Kidney (tissue), 14 donors: Measurements from ENCODE around the gene ESAM. TPM values are rescaled to one million over a fixed set of nuclear protein-coding genes. Genes with fewer than 3 reads are reported as not detected.
A peak's percentile ranks its signal among the peaks of the same experiment; 100 is the strongest.

ENCODE experiments used
- DNase-seq, 5 donors: peaks; one replicate each; pipeline ENCODE4 v3.0.0-alpha.2; 2013 to 2020
- FAIRE-seq: peaks from 2 replicates; lab custom pipeline; 2012; peaks lifted over from hg19 to GRCh38; lab: Jason Lieb, UNC
- H3K27ac ChIP-seq, 2 donors: one replicate each; pipeline ENCODE4 v1.7.0; 2013; ENCODE audit warnings: low read depth in 2 of 2, low read length in 2 of 2, inconsistent platforms in 1 of 2
- H3K27me3 ChIP-seq: one replicate; pipeline ENCODE4 v1.7.1; 2013; ENCODE audit warnings: low read length, inconsistent platforms; ENCODE audit not compliant: control insufficient read depth, insufficient read depth
- H3K36me3 ChIP-seq, 3 donors: one replicate each; pipeline versions ENCODE4 v1.7.0 to v1.7.1; 2013; ENCODE audit warnings: low read length in 3 of 3, control low read depth in 1 of 3, inconsistent platforms in 1 of 3; ENCODE audit not compliant: insufficient read depth in 3 of 3, control insufficient read depth in 2 of 3
- H3K4me1 ChIP-seq, 3 donors: one replicate each; pipeline versions ENCODE4 v1.7.0 to v1.7.1; 2013; ENCODE audit warnings: low read length in 3 of 3, inconsistent platforms in 1 of 3, low read depth in 1 of 3; ENCODE audit not compliant: control insufficient read depth in 2 of 3, insufficient read depth in 2 of 3
- H3K4me3 ChIP-seq, 3 donors: one replicate each; pipeline versions ENCODE4 v1.7.0 to v1.8.1; 2013; ENCODE audit warnings: low read length in 3 of 3, control low read depth in 1 of 3, inconsistent platforms in 1 of 3
- H3K9ac ChIP-seq, 3 donors: one replicate each; pipeline versions ENCODE4 v1.7.0 to v1.7.1; 2013; ENCODE audit warnings: low read length in 3 of 3, control low read depth in 1 of 3, inconsistent platforms in 1 of 3
- H3K9me3 ChIP-seq, 3 donors: one replicate each; pipeline versions ENCODE4 v1.7.0 to v1.7.1; 2013; ENCODE audit warnings: low read length in 3 of 3, control low read depth in 1 of 3, inconsistent platforms in 1 of 3; ENCODE audit not compliant: control insufficient read depth in 2 of 3, insufficient read depth in 1 of 3
- CTCF ChIP-seq: IDR thresholded peaks from 3 replicates; pipeline ENCODE4 v1.5.1; 2012; ENCODE audit warnings: mild to moderate bottlenecking, moderate library complexity, borderline replicate concordance; ENCODE audit not compliant: insufficient read depth; ENCODE audit errors: extremely low read depth
- intact Hi-C: fragments of 100-400 bp; cut with DNase I; formaldehyde crosslinking; loops from one replicate; pipeline ENCODE4 v1.11.1; 2022
- polyA plus RNA-seq: library from polyadenylated mRNA; stranded (reverse); fragments of 350-450 nt; fragmentation: Illumina TruSeq; extraction: RNeasy Lipid Tissue Mini Kit (QIAGEN cat#74804); gene quantifications from one replicate; pipeline ENCODE4 v1.2.3, GENCODE V29; 2014; ENCODE audit warnings: low read depth, low replicate concordance; ENCODE audit not compliant: insufficient read depth
- total RNA-seq: library from RNA; stranded (reverse); fragmentation: NEBNext Ultra II Directional; extraction: Animal tissue kit (Norgen Biotek cat#: 25700); gene quantifications from one replicate; pipeline ENCODE4 v1.2.1, GENCODE V29; 2021
- donor health status: control.
- donor health status: control.
- donor health status: control.
- donor health status: control.
- donor health status: control.
- donor health status: DM: yes; HTN: yes; CAD: no.
- donor health status: Normal renal cell carcinoma (clear cell type).

ESAM gene
- total and polyA plus RNA-seq, 2 donors from 2014 or later = 63.0 to 85.8 TPM

DNA sequence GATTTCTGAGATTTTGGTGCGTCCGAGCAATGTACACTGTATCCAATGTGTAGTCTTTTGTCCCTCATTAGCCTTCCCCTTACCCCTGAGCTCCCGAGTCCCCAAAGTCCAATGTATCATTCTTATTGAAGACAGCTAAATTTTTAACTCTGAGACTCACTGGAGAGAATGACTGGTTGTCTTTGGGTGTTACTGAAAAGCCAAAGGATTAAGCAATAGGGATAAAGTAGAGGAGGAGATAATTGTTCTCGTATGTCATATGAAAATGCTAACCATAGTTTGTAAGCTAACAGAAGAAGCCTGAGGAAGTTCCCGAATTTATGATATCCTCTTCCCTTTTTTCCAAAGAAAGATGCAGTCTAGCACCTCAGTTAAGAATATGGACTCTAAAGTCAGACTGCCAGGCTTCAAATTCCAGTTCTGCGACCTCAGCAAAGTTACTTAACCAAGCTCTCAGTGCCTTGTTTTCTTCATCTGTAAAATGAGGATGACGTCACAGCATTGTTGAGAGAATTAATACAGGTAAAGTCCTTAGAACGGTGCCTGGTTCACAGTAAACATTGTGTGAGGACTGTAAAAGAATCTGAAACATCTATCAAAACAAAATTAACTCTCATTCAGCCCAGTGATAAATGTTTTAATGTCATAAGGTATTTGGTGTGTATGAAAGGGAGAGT, 39.7 kb upstream of the ESAM start:
- H3K4me1 ChIP-seq = peaks cover 0 to 12% (median 6%) of the 10 kb centered on the region in 3 donors
- FAIRE-seq (no peak), DNase-seq (no peak)
- no peak for TF ChIP-seq CTCF
- H3K27me3 ChIP-seq = no peaks in the 10 kb centered on the region
- H3K27ac ChIP-seq = no peak overlapping the region
- H3K9me3 ChIP-seq = no peaks in the 10 kb centered on the region
- H3K4me3 ChIP-seq = no peak overlapping the region
- no peak overlapping the region for H3K9ac ChIP-seq
- intact Hi-C loops = no loop called here
- H3K36me3 ChIP-seq = no peaks in the 10 kb centered on the region

DNA sequence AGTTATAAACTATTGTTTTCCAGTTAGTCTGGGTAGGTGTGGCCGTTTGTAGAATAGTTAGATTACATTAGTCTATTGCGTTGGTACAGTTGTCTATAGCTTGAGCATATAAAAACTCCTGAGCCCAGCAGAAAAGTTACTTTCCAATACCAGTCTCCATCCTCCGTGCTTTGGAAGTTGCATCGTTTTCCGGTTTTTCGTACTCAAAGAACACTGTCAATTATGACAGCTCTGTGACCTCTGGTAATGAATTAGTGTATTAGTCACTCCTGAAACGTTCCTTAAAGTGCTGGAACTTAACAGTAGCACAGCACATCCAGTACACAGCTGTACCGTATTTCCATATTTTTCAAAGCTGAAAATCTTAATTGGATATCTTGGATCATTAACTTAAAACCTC, 38.9 kb upstream of the ESAM start:
- Histone ChIP-seq H3K27ac (peak overlapping the region; percentile 97 to 98), H3K27me3 (no peaks in the 10 kb centered on the region), H3K36me3 (no peaks in the 10 kb centered on the region), H3K4me1 (peaks cover 0 to 12% (median 6%) of the 10 kb centered on the region in 3 donors), H3K4me3 (peak overlapping the region; percentile 68 to 84 (median 79)), H3K9me3 (no peaks in the 10 kb centered on the region), H3K9ac (peak overlapping the region in 2 of 3 donors; percentile 60 to 89)
- TF ChIP-seq CTCF = no peak
- intact Hi-C loops = no loop called here
- FAIRE-seq (no peak), DNase-seq (peak in 1 of 5 donors; percentile 45)

DNA sequence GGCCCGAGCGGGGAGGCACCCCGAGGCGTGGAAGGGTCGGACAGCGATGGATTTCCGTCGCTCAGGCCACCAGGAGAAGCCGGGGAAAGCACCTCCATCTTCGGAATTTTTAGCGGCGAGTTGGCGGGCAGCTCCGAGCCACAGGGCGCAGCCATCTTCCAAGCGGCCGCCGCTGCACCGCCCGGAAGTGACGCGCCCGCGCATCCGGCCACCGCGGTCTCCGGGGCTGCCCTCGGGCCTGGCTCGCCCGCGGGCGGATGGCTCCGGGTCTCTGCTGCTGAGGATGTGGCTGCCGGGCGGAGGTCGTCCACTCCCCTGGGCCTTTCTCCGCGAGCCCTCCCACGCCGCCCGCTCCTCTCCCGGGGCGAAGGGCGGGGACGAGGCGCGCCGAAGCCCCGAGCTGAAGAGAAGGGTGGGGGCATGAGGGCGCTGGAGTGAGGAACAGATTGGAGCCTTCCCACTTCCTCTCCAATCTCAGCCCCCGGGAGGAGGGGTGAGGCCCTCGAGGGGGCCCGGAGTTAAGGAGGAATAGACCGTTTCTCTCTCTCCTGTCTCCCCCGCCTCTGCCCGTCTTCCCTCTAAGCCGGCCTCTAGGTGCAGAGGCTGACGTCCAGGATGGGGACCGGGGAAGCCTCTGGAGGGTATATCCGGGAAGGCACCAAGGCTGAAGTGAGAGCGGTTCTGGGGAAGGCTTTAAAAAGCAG, 38.3 kb upstream of the ESAM start, which contains the start of gene MSANTD2:
MSANTD2 (minus strand) TSS at position 181 of the 704 bp plus-strand sequence; CDS start at position 155, 26 bp downstream.
- H3K9me3 ChIP-seq = no peaks in the 10 kb centered on the region
- H3K4me1 ChIP-seq = peaks cover 0 to 12% (median 6%) of the 10 kb centered on the region in 3 donors
- H3K36me3 ChIP-seq = no peaks in the 10 kb centered on the region
- H3K27ac ChIP-seq = peak within 1 kb of the TSS; percentile 97 to 98
- DNase-seq (peak; percentile 92 to 97 (median 94)), FAIRE-seq (no peak)
- H3K27me3 ChIP-seq = no peaks in the 10 kb centered on the region
- TF ChIP-seq CTCF = no peak
- peak within 1 kb of the TSS; percentile 68 to 89 (median 79) for H3K4me3 ChIP-seq
- intact Hi-C loops = no loop called here
- H3K9ac ChIP-seq = peak within 1 kb of the TSS; percentile 60 to 89 (median 89)
